Measurements from ENCODE around the gene GLO1. TPM values are rescaled to one million over a fixed set of nuclear protein-coding genes. Genes with fewer than 3 reads are reported as not detected.

GLO1 gene
- total and polyA plus RNA-seq, 7 donors = 64.9 to 129 (median 96.0) TPM

- H3K4me3 ChIP-seq = no peak overlapping the region
- no peaks in the 10 kb centered on the region for H3K27me3 ChIP-seq
- peaks cover 4 to 37% (median 18%) of the 10 kb centered on the region in 4 donors for H3K4me1 ChIP-seq
- intact Hi-C loops (cut with DNase I) = loop anchor here (5.0 kb wide), 1 partner anchor 820 kb away; the partner anchor contains the start of gene ZFAND3
- no peaks in the 10 kb centered on the region for H3K9me3 ChIP-seq
- no peaks in the 10 kb centered on the region for H3K36me3 ChIP-seq
- H3K27ac ChIP-seq = no peak overlapping the region
- TF ChIP-seq POLR2AphosphoS5 (IDR thresholded peaks at IDR 0.05) (no peak), CTCF (IDR thresholded peaks at IDR 0.05) (no peak), POLR2A (IDR thresholded peaks at IDR 0.05) (no peak)
- no peak for DNase-seq
- 95% methylated on average over 5 of the region's 5 CpGs for WGBS, 2 donors
Observed at GRCh38 chr6:38637756-38638155, 65.2 kb downstream of the GLO1 start.

GRCh38 chr6:38636027-38636426 is 66.9 kb downstream of the GLO1 start:
- TF ChIP-seq CTCF (IDR thresholded peaks at IDR 0.05) = no peak
- no peak for TF ChIP-seq POLR2A (IDR thresholded peaks at IDR 0.05)
- no peak for TF ChIP-seq EP300 (IDR thresholded peaks at IDR 0.05)
- no peak for TF ChIP-seq POLR2AphosphoS5 (IDR thresholded peaks at IDR 0.05)
- Histone ChIP-seq H3K4me1 (peaks cover 4 to 31% (median 17%) of the 10 kb centered on the region in 4 donors), H3K27me3 (no peaks in the 10 kb centered on the region), H3K4me3 (no peak overlapping the region), H3K9me3 (no peaks in the 10 kb centered on the region), H3K36me3 (no peaks in the 10 kb centered on the region), H3K27ac (no peak overlapping the region)
- intact Hi-C loops (cut with DNase I) = loop anchor here (5.0 kb wide), 1 partner anchor 819 kb away; the partner anchor contains the start of gene ZFAND3
- no peak for DNase-seq
- WGBS, 2 donors = 22 to 30% methylated on average over 1 of the region's 1 CpG

GRCh38 chr6:38634518-38634917 is 68.4 kb downstream of the GLO1 start:
- Histone ChIP-seq H3K4me3 (no peak overlapping the region), H3K27me3 (no peaks in the 10 kb centered on the region), H3K9me3 (no peaks in the 10 kb centered on the region), H3K4me1 (peaks cover 0 to 24% (median 11%) of the 10 kb centered on the region in 4 donors), H3K27ac (no peak overlapping the region), H3K36me3 (no peaks in the 10 kb centered on the region)
- intact Hi-C loops (cut with DNase I) = no loop called here
- no peak for DNase-seq
- TF ChIP-seq POLR2AphosphoS5 (IDR thresholded peaks at IDR 0.05) (no peak), POLR2A (IDR thresholded peaks at IDR 0.05) (no peak), EP300 (IDR thresholded peaks at IDR 0.05) (no peak)
- WGBS, 2 donors = 72 to 85% methylated on average over 1 of the region's 1 CpG

- TF ChIP-seq CTCF (IDR thresholded peaks at IDR 0.05) (no peak), POLR2A (IDR thresholded peaks at IDR 0.05) (no peak), EP300 (IDR thresholded peaks at IDR 0.05) (no peak), POLR2AphosphoS5 (IDR thresholded peaks at IDR 0.05) (no peak)
- no peaks in the 10 kb centered on the region for H3K36me3 ChIP-seq
- intact Hi-C loops (cut with DNase I) = no loop called here
- WGBS, 2 donors = 80 to 82% methylated on average over 1 of the region's 1 CpG
- no peaks in the 10 kb centered on the region for H3K9me3 ChIP-seq
- no peak overlapping the region for H3K27ac ChIP-seq
- H3K4me1 ChIP-seq = peaks cover 0 to 15% (median 8%) of the 10 kb centered on the region in 4 donors
- H3K27me3 ChIP-seq = no peaks in the 10 kb centered on the region
- no peak overlapping the region for H3K4me3 ChIP-seq
- no peak for DNase-seq
Observed at GRCh38 chr6:38632490-38632889, 70.5 kb downstream of the GLO1 start.

- TF ChIP-seq EP300 (IDR thresholded peaks at IDR 0.05) = no peak
- no peak for TF ChIP-seq POLR2AphosphoS5 (IDR thresholded peaks at IDR 0.05)
- no peak for TF ChIP-seq CTCF (IDR thresholded peaks at IDR 0.05)
- TF ChIP-seq POLR2A (IDR thresholded peaks at IDR 0.05) = no peak
- no peaks in the 10 kb centered on the region for H3K27me3 ChIP-seq
- intact Hi-C loops (cut with DNase I) = no loop called here
- no peaks in the 10 kb centered on the region for H3K36me3 ChIP-seq
- no peak overlapping the region for H3K27ac ChIP-seq
- WGBS, 2 donors = 88 to 93% methylated on average over 3 of the region's 3 CpGs
- DNase-seq = no peak
- H3K9me3 ChIP-seq = no peaks in the 10 kb centered on the region
- peaks cover 0 to 15% (median 8%) of the 10 kb centered on the region in 4 donors for H3K4me1 ChIP-seq
- no peak overlapping the region for H3K4me3 ChIP-seq
Observed at GRCh38 chr6:38631186-38631783, 71.7 kb downstream of the GLO1 start.

Other genes starting within 250 kb of the GLO1 start
- gene BTBD9, start 63.2 kb downstream of the GLO1 start, total RNA-seq = 10 to 100 TPM; 10.5 to 20.8 (median 12.8) TPM
- gene BTBD9, start 63.2 kb downstream of the GLO1 start, polyA plus RNA-seq = 1 to 10 TPM; 3.6 to 8.9 (median 4.6) TPM
- gene DNAH8, start 12.2 kb upstream of the GLO1 start, total RNA-seq = not detected
- gene DNAH8, start 12.2 kb upstream of the GLO1 start, polyA plus RNA-seq = under 1 TPM in 2 of 3 donors, not detected in 1; under 0.01 to 0.22 TPM

Data from sigmoid colon (tissue), 7 donors.